ENCODE data around the gene MLH1.

MLH1 gene

DNA sequence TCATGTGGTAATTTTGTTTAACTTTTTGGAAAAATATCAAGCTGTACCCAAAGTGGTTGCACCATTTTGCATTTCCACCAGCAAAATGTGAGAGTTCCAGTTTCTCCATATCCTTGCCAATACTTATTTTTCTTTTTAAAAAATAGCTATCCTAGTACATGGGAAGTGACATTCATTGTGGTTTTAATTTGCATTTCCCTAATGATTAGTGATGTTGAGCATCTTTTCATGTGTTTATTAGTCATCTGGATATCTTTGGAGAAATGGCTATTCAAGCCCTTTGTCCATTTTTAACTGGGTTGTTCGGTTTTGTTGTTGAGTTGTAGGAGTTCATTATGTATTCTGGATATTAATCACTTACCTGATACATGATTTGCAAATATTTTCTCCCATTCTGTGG is 29.0 kb upstream of the MLH1 start:
- in situ Hi-C loops (cut with MboI; ENCODE audit: low sequenced_read_pairs, unreplicated experiment): loop anchor here (25.0 kb wide), 1 partner anchor 227 kb away; no protein-coding TSS in a partner anchor
- DNase-seq (ENCODE audit: low spot score): no peak
- TF ChIP-seq, protein P1, sequence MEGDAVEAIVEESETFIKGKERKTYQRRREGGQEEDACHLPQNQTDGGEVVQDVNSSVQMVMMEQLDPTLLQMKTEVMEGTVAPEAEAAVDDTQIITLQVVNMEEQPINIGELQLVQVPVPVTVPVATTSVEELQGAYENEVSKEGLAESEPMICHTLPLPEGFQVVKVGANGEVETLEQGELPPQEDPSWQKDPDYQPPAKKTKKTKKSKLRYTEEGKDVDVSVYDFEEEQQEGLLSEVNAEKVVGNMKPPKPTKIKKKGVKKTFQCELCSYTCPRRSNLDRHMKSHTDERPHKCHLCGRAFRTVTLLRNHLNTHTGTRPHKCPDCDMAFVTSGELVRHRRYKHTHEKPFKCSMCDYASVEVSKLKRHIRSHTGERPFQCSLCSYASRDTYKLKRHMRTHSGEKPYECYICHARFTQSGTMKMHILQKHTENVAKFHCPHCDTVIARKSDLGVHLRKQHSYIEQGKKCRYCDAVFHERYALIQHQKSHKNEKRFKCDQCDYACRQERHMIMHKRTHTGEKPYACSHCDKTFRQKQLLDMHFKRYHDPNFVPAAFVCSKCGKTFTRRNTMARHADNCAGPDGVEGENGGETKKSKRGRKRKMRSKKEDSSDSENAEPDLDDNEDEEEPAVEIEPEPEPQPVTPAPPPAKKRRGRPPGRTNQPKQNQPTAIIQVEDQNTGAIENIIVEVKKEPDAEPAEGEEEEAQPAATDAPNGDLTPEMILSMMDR (IDR thresholded peaks at IDR 0.05; ENCODE audit: borderline replicate concordance, control extremely low read depth, extremely low read depth, insufficient read depth, missing control alignments): no peak

DNA sequence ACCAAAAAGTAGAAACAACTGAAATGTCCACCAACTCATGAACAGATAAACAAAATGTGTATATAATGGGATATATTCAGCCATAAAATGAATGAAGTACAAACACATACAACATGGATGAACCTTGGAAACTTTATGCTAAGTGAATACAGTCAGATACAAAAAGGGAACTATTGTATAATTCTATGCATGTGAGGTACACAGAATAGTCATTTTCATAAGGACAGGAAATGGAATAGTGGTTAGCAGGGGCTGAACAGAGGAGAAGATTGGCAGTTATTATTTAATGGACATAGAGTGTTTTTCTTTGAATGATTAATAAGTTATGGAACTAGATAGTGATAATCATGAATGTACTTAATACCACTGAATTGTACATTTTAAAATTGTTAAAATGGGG is 28.5 kb upstream of the MLH1 start:
- TF ChIP-seq, protein P1 (IDR thresholded peaks at IDR 0.05; ENCODE audit: borderline replicate concordance, control extremely low read depth, extremely low read depth, insufficient read depth, missing control alignments): no peak
- in situ Hi-C loops (cut with MboI; ENCODE audit: low sequenced_read_pairs, unreplicated experiment): loop anchor here (25.0 kb wide), 1 partner anchor 228 kb away; no protein-coding TSS in a partner anchor
- no peak for DNase-seq (ENCODE audit: low spot score)

DNA sequence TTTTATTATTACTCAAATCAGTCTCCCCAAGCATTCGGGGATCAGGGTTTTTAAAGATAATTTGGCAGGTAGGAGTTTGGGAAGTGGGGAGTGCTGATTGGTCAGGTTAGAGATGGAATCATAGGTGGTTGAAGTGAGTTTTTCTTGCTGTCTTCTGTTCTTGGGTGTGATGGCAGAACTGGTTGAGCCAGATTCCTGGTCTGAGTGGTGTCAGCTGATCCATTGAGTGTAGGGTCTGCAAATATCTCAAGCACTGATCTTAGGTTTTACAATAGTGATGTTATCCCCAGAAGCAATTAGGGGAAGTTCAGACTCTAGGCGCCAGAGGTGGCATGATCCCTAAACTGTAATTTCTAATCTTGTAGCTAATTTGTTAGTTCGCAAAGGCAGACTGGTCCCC is 27.9 kb upstream of the MLH1 start:
- in situ Hi-C loops (cut with MboI; ENCODE audit: low sequenced_read_pairs, unreplicated experiment): loop anchor here (25.0 kb wide), 1 partner anchor 228 kb away; no protein-coding TSS in a partner anchor
- TF ChIP-seq, protein P1 (IDR thresholded peaks at IDR 0.05; ENCODE audit: borderline replicate concordance, control extremely low read depth, extremely low read depth, insufficient read depth, missing control alignments): no peak
- DNase-seq (ENCODE audit: low spot score): no peak

DNA sequence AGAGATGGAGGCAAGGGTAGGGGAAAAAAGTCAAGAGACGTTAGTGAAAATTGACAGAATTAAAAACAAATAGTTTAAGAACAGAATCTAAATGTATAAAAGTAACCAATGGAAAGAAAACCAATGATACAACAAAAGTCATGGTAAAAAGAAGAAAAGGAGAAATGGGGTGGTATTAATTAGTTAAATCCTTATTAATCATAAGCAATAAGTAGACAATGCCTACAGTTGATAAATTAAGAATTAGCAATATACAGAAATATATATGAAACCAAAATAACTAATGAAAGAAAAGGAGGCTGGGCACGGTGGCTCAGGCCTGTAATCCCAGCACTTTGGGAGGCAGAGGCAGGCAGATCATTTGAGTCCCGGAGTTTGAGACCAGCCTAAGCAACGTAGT is 24.2 kb upstream of the MLH1 start:
- no peak for DNase-seq (ENCODE audit: low spot score)
- in situ Hi-C loops (cut with MboI; ENCODE audit: low sequenced_read_pairs, unreplicated experiment): loop anchor here (25.0 kb wide), 1 partner anchor 232 kb away; no protein-coding TSS in a partner anchor
- TF ChIP-seq, protein P1 (IDR thresholded peaks at IDR 0.05; ENCODE audit: borderline replicate concordance, control extremely low read depth, extremely low read depth, insufficient read depth, missing control alignments): no peak

DNA sequence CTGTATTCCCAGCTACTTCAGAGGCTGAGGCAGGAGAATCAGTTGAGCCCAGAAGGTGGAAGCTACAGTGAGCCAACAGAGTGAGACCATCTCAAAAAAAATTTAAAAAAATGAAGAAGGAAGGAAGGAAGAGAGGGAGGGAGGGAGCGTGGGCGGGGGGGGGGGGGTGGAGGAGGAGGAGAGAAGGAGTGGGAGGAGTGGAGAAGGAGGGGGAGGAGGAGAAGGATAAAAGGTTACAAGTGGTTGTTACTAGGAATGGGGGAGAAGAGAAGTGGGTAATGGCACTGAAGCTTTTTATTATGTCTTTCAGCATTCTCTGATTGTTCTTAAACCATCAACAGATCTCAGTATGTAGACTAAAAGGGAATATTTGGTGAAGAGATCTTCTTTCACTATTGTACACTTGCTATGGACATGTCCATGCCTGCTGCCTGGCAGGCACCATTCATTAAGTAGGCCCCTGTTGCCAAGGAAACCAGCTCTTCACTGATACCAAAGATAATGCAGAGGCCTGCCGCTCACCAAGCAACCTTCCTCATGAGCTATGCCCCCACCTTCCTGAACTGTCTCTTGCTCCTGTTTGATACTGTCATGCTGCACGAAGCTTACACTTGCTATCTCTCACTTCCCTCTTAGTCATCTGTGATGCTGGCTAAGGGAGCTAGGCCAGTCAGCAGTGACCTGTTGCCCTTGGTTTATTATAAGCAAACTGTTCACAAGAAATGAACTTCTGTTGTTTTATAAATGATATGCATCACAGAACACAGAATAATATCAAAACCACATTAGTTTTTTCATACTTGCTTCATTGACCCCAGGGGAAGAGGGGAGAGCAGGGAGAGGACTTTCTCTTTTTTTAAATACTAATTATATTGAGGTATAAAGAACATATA is 23.5 kb upstream of the MLH1 start:
- DNase-seq (ENCODE audit: low spot score): peak; percentile 83

DNA sequence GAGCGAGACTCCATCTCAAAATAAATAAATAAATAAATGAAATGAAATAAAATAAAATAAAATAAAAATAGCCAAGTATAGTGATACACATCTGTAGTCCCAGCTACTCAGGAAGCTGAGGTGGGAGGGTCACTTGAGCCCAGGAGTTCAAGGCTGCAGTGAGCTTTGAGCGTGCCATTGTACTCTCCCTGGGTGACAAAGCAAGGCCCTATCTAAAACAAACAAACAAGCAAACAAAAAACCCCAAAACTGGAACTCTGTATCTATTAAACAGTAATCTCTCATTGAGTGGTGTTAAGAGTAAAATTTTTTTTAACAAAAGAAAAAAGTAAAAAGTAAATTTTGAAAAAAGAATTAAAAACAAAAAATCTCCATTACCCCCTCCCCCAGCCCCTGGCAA is 21.2 kb upstream of the MLH1 start:
- in situ Hi-C loops (cut with MboI; ENCODE audit: low sequenced_read_pairs, unreplicated experiment): loop anchor here (25.0 kb wide), 1 partner anchor 235 kb away; no protein-coding TSS in a partner anchor
- DNase-seq (ENCODE audit: low spot score): no peak
- TF ChIP-seq, protein P1 (IDR thresholded peaks at IDR 0.05; ENCODE audit: borderline replicate concordance, control extremely low read depth, extremely low read depth, insufficient read depth, missing control alignments): no peak

More for the DNA sequence above, 23.5 kb upstream of the MLH1 start:
- TF ChIP-seq, protein P1 (IDR thresholded peaks at IDR 0.05; ENCODE audit: borderline replicate concordance, control extremely low read depth, extremely low read depth, insufficient read depth, missing control alignments): no peak
- in situ Hi-C loops (cut with MboI; ENCODE audit: low sequenced_read_pairs, unreplicated experiment): loop anchor here (25.0 kb wide), 1 partner anchor 232 kb away; no protein-coding TSS in a partner anchor
